ENCODE data around the gene HIPK1.

The HIPK1 gene

GRCh38 chr1:113913887-113914664 lies 15.0 kb upstream of the HIPK1 start:
- DNase-seq (ENCODE audit: low read depth): no peak

GRCh38 chr1:113916974-113917373 lies 12.2 kb upstream of the HIPK1 start:
- DNase-seq (ENCODE audit: low read depth): no peak

- peak; percentile 82 for DNase-seq (ENCODE audit: low read depth)
Measured at GRCh38 chr1:113917400-113918082, 11.6 kb upstream of the HIPK1 start.

GRCh38 chr1:113918243-113918642 lies 10.9 kb upstream of the HIPK1 start:
- no peak for DNase-seq (ENCODE audit: low read depth)

- no peak for DNase-seq (ENCODE audit: low read depth)
Measured at GRCh38 chr1:113922957-113923356, 6.2 kb upstream of the HIPK1 start.

- DNase-seq (ENCODE audit: low read depth): no peak
Measured at GRCh38 chr1:113924473-113924872, 4.7 kb upstream of the HIPK1 start.

- DNase-seq (ENCODE audit: low read depth): no peak
Measured at GRCh38 chr1:113928187-113928930, 765 bp upstream of the HIPK1 start.

- peak; percentile 47 for DNase-seq (ENCODE audit: low read depth)
Measured at GRCh38 chr1:113929750-113930498, 800 bp downstream of the HIPK1 start.

- peak; percentile 86 for DNase-seq (ENCODE audit: low read depth)
Measured at GRCh38 chr1:113930499-113931161, 1.5 kb downstream of the HIPK1 start.

- DNase-seq (ENCODE audit: low read depth): peak; percentile 55
Measured at GRCh38 chr1:113931451-113931851, 2.3 kb downstream of the HIPK1 start.

- no peak for DNase-seq (ENCODE audit: low read depth)
Measured at GRCh38 chr1:113934006-113934405, 4.9 kb downstream of the HIPK1 start.

GRCh38 chr1:113934511-113935055 lies 5.5 kb downstream of the HIPK1 start:
- DNase-seq (ENCODE audit: low read depth): no peak

GRCh38 chr1:113935176-113935575 lies 6.1 kb downstream of the HIPK1 start:
- DNase-seq (ENCODE audit: low read depth): no peak

- DNase-seq (ENCODE audit: low read depth): no peak
Measured at GRCh38 chr1:113935970-113936369, 6.8 kb downstream of the HIPK1 start.

GRCh38 chr1:113937146-113937545 lies 8.0 kb downstream of the HIPK1 start:
- DNase-seq (ENCODE audit: low read depth): peak; percentile 70

- no peak for DNase-seq (ENCODE audit: low read depth)
Measured at GRCh38 chr1:113938192-113938591, 9.1 kb downstream of the HIPK1 start.

GRCh38 chr1:113940365-113941244 lies 11.5 kb downstream of the HIPK1 start:
- DNase-seq (ENCODE audit: low read depth): no peak

- DNase-seq (ENCODE audit: low read depth): no peak
Measured at GRCh38 chr1:113941245-113941559, 12.1 kb downstream of the HIPK1 start.

- DNase-seq (ENCODE audit: low read depth): no peak
Measured at GRCh38 chr1:113942527-113942926, 13.4 kb downstream of the HIPK1 start.

GRCh38 chr1:113943028-113943811 lies 14.1 kb downstream of the HIPK1 start:
- DNase-seq (ENCODE audit: low read depth): no peak
